ENCODE data around the gene FYB2.

Gene FYB2

GRCh38 chr1:56709269-56709880 lies 109.8 kb downstream of the FYB2 start:
- peak; percentile 16 to 51 for DNase-seq (ENCODE audit: low spot score in 2 of 2)
- no peaks in the 10 kb centered on the region for H3K4me1 ChIP-seq
- in situ Hi-C loops (cut with MboI; ENCODE audit: low sequenced_read_pairs) = no loop called here

GRCh38 chr1:56707379-56707778 lies 111.8 kb downstream of the FYB2 start:
- Histone ChIP-seq H3K4me3 (no peak overlapping the region), H3K36me3 (replicated peaks) (peaks cover 18% of the 10 kb centered on the region)

More at GRCh38 chr1:56709269-56709880, 109.8 kb downstream of the FYB2 start:
- no peaks in the 10 kb centered on the region for H3K9me3 ChIP-seq
- no peaks in the 10 kb centered on the region for H3K27me3 ChIP-seq (ENCODE audit: low read depth)
- no peak overlapping the region for H3K4me3 ChIP-seq
- peaks cover 14% of the 10 kb centered on the region for H3K36me3 ChIP-seq (replicated peaks)

GRCh38 chr1:56703747-56704146 lies 115.5 kb downstream of the FYB2 start:
- no peaks in the 10 kb centered on the region for H3K9me3 ChIP-seq
- H3K4me3 ChIP-seq = no peak overlapping the region
- peaks cover 18% of the 10 kb centered on the region for H3K36me3 ChIP-seq (replicated peaks)
- H3K27me3 ChIP-seq (ENCODE audit: low read depth) = no peaks in the 10 kb centered on the region
- no peak for DNase-seq (ENCODE audit: low spot score in 2 of 2)
- in situ Hi-C loops (cut with MboI; ENCODE audit: low sequenced_read_pairs) = no loop called here
- no peaks in the 10 kb centered on the region for H3K4me1 ChIP-seq

More at GRCh38 chr1:56707379-56707778, 111.8 kb downstream of the FYB2 start:
- in situ Hi-C loops (cut with MboI; ENCODE audit: low sequenced_read_pairs) = no loop called here
- no peak for DNase-seq (ENCODE audit: low spot score in 2 of 2)
- H3K4me1 ChIP-seq = no peaks in the 10 kb centered on the region
- no peaks in the 10 kb centered on the region for H3K9me3 ChIP-seq
- no peaks in the 10 kb centered on the region for H3K27me3 ChIP-seq (ENCODE audit: low read depth)

GRCh38 chr1:56696663-56697062 lies 122.5 kb downstream of the FYB2 start:
- no peak for DNase-seq (ENCODE audit: low spot score in 2 of 2)
- H3K4me1 ChIP-seq = no peaks in the 10 kb centered on the region
- H3K27me3 ChIP-seq (ENCODE audit: low read depth) = no peaks in the 10 kb centered on the region
- H3K4me3 ChIP-seq = no peak overlapping the region
- H3K36me3 ChIP-seq (replicated peaks) = peaks cover 4% of the 10 kb centered on the region; the same call in 1 of the 2 replicates
- in situ Hi-C loops (cut with MboI; ENCODE audit: low sequenced_read_pairs) = no loop called here
- H3K9me3 ChIP-seq = no peaks in the 10 kb centered on the region

GRCh38 chr1:56688522-56689026 lies 130.6 kb downstream of the FYB2 start:
- H3K4me1 ChIP-seq = peaks cover 20% of the 10 kb centered on the region

GRCh38 chr1:56686169-56686568 lies 133.0 kb downstream of the FYB2 start:
- H3K4me1 ChIP-seq = peaks cover 20% of the 10 kb centered on the region
- no peak overlapping the region for H3K4me3 ChIP-seq
- no peaks in the 10 kb centered on the region for H3K27me3 ChIP-seq (ENCODE audit: low read depth)
- no peaks in the 10 kb centered on the region for H3K36me3 ChIP-seq (replicated peaks)
- peak in 1 of 2 experiments; percentile 10 for DNase-seq (ENCODE audit: low spot score in 2 of 2)
- no peaks in the 10 kb centered on the region for H3K9me3 ChIP-seq
- in situ Hi-C loops (cut with MboI; ENCODE audit: low sequenced_read_pairs) = no loop called here

More at GRCh38 chr1:56688522-56689026, 130.6 kb downstream of the FYB2 start:
- no peaks in the 10 kb centered on the region for H3K27me3 ChIP-seq (ENCODE audit: low read depth)
- DNase-seq (ENCODE audit: low spot score in 2 of 2) = no peak
- in situ Hi-C loops (cut with MboI; ENCODE audit: low sequenced_read_pairs) = no loop called here
- H3K9me3 ChIP-seq = no peaks in the 10 kb centered on the region
- no peaks in the 10 kb centered on the region for H3K36me3 ChIP-seq (replicated peaks)
- no peak overlapping the region for H3K4me3 ChIP-seq

GRCh38 chr1:56683569-56683968 lies 135.6 kb downstream of the FYB2 start:
- in situ Hi-C loops (cut with MboI; ENCODE audit: low sequenced_read_pairs) = no loop called here
- H3K27me3 ChIP-seq (ENCODE audit: low read depth) = no peaks in the 10 kb centered on the region
- DNase-seq (ENCODE audit: low spot score in 2 of 2) = no peak
- H3K4me1 ChIP-seq = peaks cover 20% of the 10 kb centered on the region
- no peak overlapping the region for H3K4me3 ChIP-seq
- H3K9me3 ChIP-seq = no peaks in the 10 kb centered on the region
- no peaks in the 10 kb centered on the region for H3K36me3 ChIP-seq (replicated peaks)

- no peak for DNase-seq (ENCODE audit: low spot score in 2 of 2)
- Histone ChIP-seq H3K36me3 (replicated peaks) (no peaks in the 10 kb centered on the region; the same call in 1 of the 2 replicates), H3K4me1 (no peaks in the 10 kb centered on the region), H3K27me3 (ENCODE audit: low read depth) (no peaks in the 10 kb centered on the region), H3K4me3 (no peak overlapping the region), H3K9me3 (no peaks in the 10 kb centered on the region)
- in situ Hi-C loops (cut with MboI; ENCODE audit: low sequenced_read_pairs) = no loop called here
These were observed 142.6 kb downstream of the FYB2 start for GRCh38 chr1:56676571-56677035.

- Histone ChIP-seq H3K4me1 (peaks cover 3% of the 10 kb centered on the region; the same call in 1 of the 2 replicates), H3K27me3 (ENCODE audit: low read depth) (no peaks in the 10 kb centered on the region), H3K4me3 (no peak overlapping the region), H3K36me3 (replicated peaks) (no peaks in the 10 kb centered on the region; the same call in 1 of the 2 replicates), H3K9me3 (no peaks in the 10 kb centered on the region)
- no peak for DNase-seq (ENCODE audit: low spot score in 2 of 2)
- in situ Hi-C loops (cut with MboI; ENCODE audit: low sequenced_read_pairs) = no loop called here
These were observed 143.4 kb downstream of the FYB2 start for GRCh38 chr1:56675763-56676162.

- H3K36me3 ChIP-seq (replicated peaks) = no peaks in the 10 kb centered on the region; the same call in 1 of the 2 replicates
- DNase-seq (ENCODE audit: low spot score in 2 of 2) = no peak
- H3K9me3 ChIP-seq = no peaks in the 10 kb centered on the region
- H3K27me3 ChIP-seq (ENCODE audit: low read depth) = no peaks in the 10 kb centered on the region
- in situ Hi-C loops (cut with MboI; ENCODE audit: low sequenced_read_pairs) = no loop called here
- H3K4me1 ChIP-seq = peaks cover 3% of the 10 kb centered on the region; the same call in 1 of the 2 replicates
- no peak overlapping the region for H3K4me3 ChIP-seq
These were observed 146.6 kb downstream of the FYB2 start for GRCh38 chr1:56672579-56672978.

- in situ Hi-C loops (cut with MboI; ENCODE audit: low sequenced_read_pairs) = no loop called here
- Histone ChIP-seq H3K4me1 (peaks cover 3% of the 10 kb centered on the region; the same call in 1 of the 2 replicates), H3K36me3 (replicated peaks) (no peaks in the 10 kb centered on the region; the same call in 1 of the 2 replicates), H3K27me3 (ENCODE audit: low read depth) (no peaks in the 10 kb centered on the region), H3K9me3 (no peaks in the 10 kb centered on the region), H3K4me3 (no peak overlapping the region)
- no peak for DNase-seq (ENCODE audit: low spot score in 2 of 2)
These were observed 147.7 kb downstream of the FYB2 start for GRCh38 chr1:56671542-56671941.

GRCh38 chr1:56671085-56671484 lies 148.1 kb downstream of the FYB2 start:
- no peak for DNase-seq (ENCODE audit: low spot score in 2 of 2)
- in situ Hi-C loops (cut with MboI; ENCODE audit: low sequenced_read_pairs) = no loop called here
- Histone ChIP-seq H3K4me1 (peaks cover 3% of the 10 kb centered on the region), H3K27me3 (ENCODE audit: low read depth) (no peaks in the 10 kb centered on the region), H3K36me3 (replicated peaks) (no peaks in the 10 kb centered on the region; the same call in 1 of the 2 replicates), H3K4me3 (no peak overlapping the region), H3K9me3 (no peaks in the 10 kb centered on the region)

GRCh38 chr1:56670350-56670749 lies 148.9 kb downstream of the FYB2 start:
- Histone ChIP-seq H3K27me3 (ENCODE audit: low read depth) (no peaks in the 10 kb centered on the region), H3K36me3 (replicated peaks) (no peaks in the 10 kb centered on the region), H3K9me3 (no peaks in the 10 kb centered on the region), H3K4me3 (no peak overlapping the region), H3K4me1 (peaks cover 10% of the 10 kb centered on the region)
- in situ Hi-C loops (cut with MboI; ENCODE audit: low sequenced_read_pairs) = no loop called here
- DNase-seq (ENCODE audit: low spot score in 2 of 2) = no peak

All from HAP-1 (cell line).